Activated naive CD4-positive, alpha-beta T cell treated with anti-CD3 and anti-CD28 coated beads, Interleukin-2, amount 10 ng/mL, durations not matched to agents 7 days and 5 days (primary cell): ENCODE data around the gene NEK1.
"Not testable (repeated sequence)": the region's sequence is repeated elsewhere in the genome, so short reads cannot be mapped to it uniquely, and the experiment has no call there.

Experiments
- CTCF ChIA-PET: fragments of 350-600 bp; sonication (Branson Sonifier 250); formaldehyde crosslinking; loops from one replicate; lab custom pipeline; 2021; ENCODE audit warnings: antibody characterized with exemption; lab: Charles Lee
- DNase-seq: peaks from one replicate; pipeline ENCODE4 v3.0.0-alpha.2; 2020
- H3K27ac Mint-ChIP-seq: one replicate; pipeline ENCODE4 v1.8.0; 2021; ENCODE audit warnings: mild to moderate bottlenecking, moderate library complexity, mixed read lengths
- H3K27me3 Mint-ChIP-seq: one replicate; pipeline ENCODE4 v1.8.0; 2021; ENCODE audit warnings: mild to moderate bottlenecking, mixed read lengths
- H3K36me3 Mint-ChIP-seq: one replicate; pipeline ENCODE4 v1.8.0; 2021; ENCODE audit warnings: mixed read lengths
- H3K4me1 Mint-ChIP-seq: one replicate; pipeline ENCODE4 v1.8.0; 2021; ENCODE audit warnings: mixed read lengths
- H3K4me3 Mint-ChIP-seq: one replicate; pipeline ENCODE4 v1.8.0; 2021; ENCODE audit warnings: mild to moderate bottlenecking, moderate library complexity, mixed read lengths
- H3K9me3 Mint-ChIP-seq: one replicate; pipeline ENCODE4 v1.8.0; 2021; ENCODE audit warnings: mixed read lengths

Gene NEK1

DNA sequence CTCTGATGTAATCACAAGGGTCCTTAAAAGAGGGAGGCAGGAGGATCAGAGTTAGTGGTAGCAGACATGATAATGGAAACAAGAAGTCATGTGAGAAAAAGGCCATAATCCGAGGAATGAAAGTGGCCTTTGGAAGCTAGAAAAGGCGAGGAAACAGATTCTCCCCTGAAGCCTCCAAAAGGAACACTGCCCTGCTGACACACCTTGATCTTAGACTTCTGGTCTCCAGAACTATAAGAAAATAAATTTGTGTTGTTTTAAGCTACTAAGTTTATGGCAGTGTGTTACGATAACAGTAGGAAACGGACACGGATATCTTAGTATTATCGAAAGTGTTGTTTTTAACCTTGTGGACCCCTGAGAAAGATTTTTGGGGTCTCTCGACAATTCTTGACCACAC lies 32.4 kb upstream of the NEK1 start:
- H3K27ac Mint-ChIP-seq: no peak overlapping the region

GRCh38 chr4:169640261-169640870 lies 28.0 kb upstream of the NEK1 start:
- Mint-ChIP-seq H3K27me3 (no peaks in the 10 kb centered on the region), H3K4me1 (peaks cover 2% of the 10 kb centered on the region), H3K36me3 (peaks cover 35% of the 10 kb centered on the region), H3K4me3 (no peak overlapping the region), H3K27ac (no peak overlapping the region), H3K9me3 (no peaks in the 10 kb centered on the region)
- CTCF ChIA-PET: interaction anchor here (1.6 to 1.7 kb wide), 2 partner anchors 11 to 21 kb away, joined by 3 read pairs; no protein-coding TSS in a partner anchor
- no peak for DNase-seq

More for the DNA sequence above, 32.4 kb upstream of the NEK1 start:
- DNase-seq: no peak
- Mint-ChIP-seq H3K27me3 (no peaks in the 10 kb centered on the region), H3K4me3 (no peak overlapping the region), H3K4me1 (no peaks in the 10 kb centered on the region), H3K9me3 (no peaks in the 10 kb centered on the region), H3K36me3 (peaks cover 19% of the 10 kb centered on the region)
- CTCF ChIA-PET: no interaction called here

GRCh38 chr4:169634975-169635374 lies 22.6 kb upstream of the NEK1 start:
- Mint-ChIP-seq H3K4me1 (peaks cover 4% of the 10 kb centered on the region), H3K27ac (no peak overlapping the region), H3K27me3 (no peaks in the 10 kb centered on the region), H3K4me3 (no peak overlapping the region), H3K9me3 (no peaks in the 10 kb centered on the region), H3K36me3 (peaks cover 22% of the 10 kb centered on the region)
- DNase-seq: no peak
- CTCF ChIA-PET: no interaction called here

DNA sequence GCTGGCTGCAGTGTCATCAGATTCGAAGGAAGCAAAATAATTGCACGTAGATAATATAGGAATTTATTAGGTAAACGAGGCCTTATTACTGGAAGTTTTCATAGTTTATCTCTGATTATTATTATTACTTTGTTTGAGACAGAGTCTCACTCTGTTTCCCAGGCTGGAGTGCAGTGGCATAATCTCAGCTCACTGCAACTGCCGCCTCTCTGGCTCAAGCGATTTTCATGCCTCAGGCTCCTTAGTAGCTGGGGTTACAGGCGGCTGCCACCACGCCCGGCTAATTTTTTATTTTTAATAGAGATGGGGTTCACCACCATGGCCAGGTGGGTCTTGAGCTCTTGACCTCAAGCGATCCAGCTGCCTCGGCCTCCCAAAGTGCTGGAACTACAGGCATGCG lies 20.5 kb upstream of the NEK1 start:
- DNase-seq: no peak
- Mint-ChIP-seq H3K9me3 (no peaks in the 10 kb centered on the region), H3K27ac (no peak overlapping the region), H3K27me3 (no peaks in the 10 kb centered on the region), H3K4me3 (no peak overlapping the region), H3K4me1 (peaks cover 8% of the 10 kb centered on the region), H3K36me3 (peaks cover 16% of the 10 kb centered on the region)
- CTCF ChIA-PET: interaction anchor here (0.6 kb wide), 1 partner anchor 288 kb away, joined by 3 read pairs; no protein-coding TSS in a partner anchor

DNA sequence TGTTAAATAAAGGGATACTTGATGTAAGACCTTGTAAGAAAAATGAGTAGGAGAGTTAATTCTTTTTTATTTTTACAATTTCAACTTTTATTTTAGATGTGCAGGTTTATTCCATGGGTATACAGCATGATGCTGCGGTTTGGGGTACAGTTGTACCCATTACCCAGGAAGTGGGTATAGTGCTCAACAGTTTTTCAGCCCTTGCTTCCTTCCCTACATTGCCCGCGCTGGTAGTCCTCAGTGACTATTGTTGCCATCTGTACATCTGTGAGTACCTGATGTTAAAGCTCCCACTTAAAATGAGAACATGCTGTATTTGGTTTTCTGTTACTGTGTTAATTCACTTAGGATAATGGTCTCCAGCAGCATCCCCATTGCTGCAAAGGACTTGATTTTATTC lies 17.7 kb upstream of the NEK1 start:
- H3K36me3 Mint-ChIP-seq: peaks cover 9% of the 10 kb centered on the region
- H3K4me1 Mint-ChIP-seq: peaks cover 13% of the 10 kb centered on the region
- no peak overlapping the region for H3K27ac Mint-ChIP-seq
- CTCF ChIA-PET: interaction anchor here (0.7 kb wide), 1 partner anchor 10 kb away, joined by 3 read pairs; no protein-coding TSS in a partner anchor
- H3K27me3 Mint-ChIP-seq: no peaks in the 10 kb centered on the region
- DNase-seq: no peak
- H3K9me3 Mint-ChIP-seq: no peaks in the 10 kb centered on the region
- no peak overlapping the region for H3K4me3 Mint-ChIP-seq

GRCh38 chr4:169628579-169628978 lies 16.2 kb upstream of the NEK1 start:
- no peak overlapping the region for H3K4me3 Mint-ChIP-seq
- peaks cover 14% of the 10 kb centered on the region for H3K4me1 Mint-ChIP-seq
- no peaks in the 10 kb centered on the region for H3K9me3 Mint-ChIP-seq
- no peaks in the 10 kb centered on the region for H3K27me3 Mint-ChIP-seq
- CTCF ChIA-PET: no interaction called here
- H3K36me3 Mint-ChIP-seq: peaks cover 10% of the 10 kb centered on the region
- DNase-seq: no peak
- no peak overlapping the region for H3K27ac Mint-ChIP-seq

- Mint-ChIP-seq H3K4me3 (no peak overlapping the region), H3K4me1 (peaks cover 25% of the 10 kb centered on the region), H3K36me3 (peaks cover 10% of the 10 kb centered on the region), H3K9me3 (no peaks in the 10 kb centered on the region), H3K27ac (no peak overlapping the region), H3K27me3 (no peaks in the 10 kb centered on the region)
- DNase-seq: no peak
- CTCF ChIA-PET: no interaction called here
Measured at GRCh38 chr4:169627307-169627706, 14.9 kb upstream of the NEK1 start.

GRCh38 chr4:169626331-169627282 lies 14.2 kb upstream of the NEK1 start:
- H3K27me3 Mint-ChIP-seq: no peaks in the 10 kb centered on the region
- no peaks in the 10 kb centered on the region for H3K9me3 Mint-ChIP-seq
- peaks cover 32% of the 10 kb centered on the region for H3K4me1 Mint-ChIP-seq
- DNase-seq: no peak
- H3K4me3 Mint-ChIP-seq: no peak overlapping the region
- H3K36me3 Mint-ChIP-seq: peaks cover 8% of the 10 kb centered on the region
- CTCF ChIA-PET: no interaction called here
- H3K27ac Mint-ChIP-seq: no peak overlapping the region

DNA sequence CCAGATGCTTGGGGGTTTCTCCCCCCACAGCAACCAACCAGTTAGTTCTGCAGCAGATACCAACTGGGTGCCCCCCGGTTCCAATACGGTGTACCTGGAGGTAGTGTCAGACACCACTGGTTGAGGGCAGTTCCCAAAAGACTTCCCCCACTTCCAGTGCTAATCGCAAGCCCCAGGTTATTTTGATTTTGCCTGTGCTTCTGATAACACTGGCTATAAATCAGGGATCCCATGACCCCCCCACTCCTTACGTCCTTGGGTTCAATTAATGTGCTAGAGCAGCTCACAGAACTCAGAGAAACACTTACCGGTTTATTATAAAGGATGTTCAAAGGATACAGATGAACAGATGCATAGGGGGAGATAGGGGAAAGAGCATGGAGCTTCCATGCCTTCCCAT lies 13.5 kb upstream of the NEK1 start:
- Mint-ChIP-seq H3K27me3 (no peaks in the 10 kb centered on the region), H3K27ac (no peak overlapping the region), H3K9me3 (no peaks in the 10 kb centered on the region), H3K4me1 (peaks cover 32% of the 10 kb centered on the region), H3K4me3 (no peak overlapping the region), H3K36me3 (peaks cover 6% of the 10 kb centered on the region)
- CTCF ChIA-PET: no interaction called here
- no peak for DNase-seq

DNA sequence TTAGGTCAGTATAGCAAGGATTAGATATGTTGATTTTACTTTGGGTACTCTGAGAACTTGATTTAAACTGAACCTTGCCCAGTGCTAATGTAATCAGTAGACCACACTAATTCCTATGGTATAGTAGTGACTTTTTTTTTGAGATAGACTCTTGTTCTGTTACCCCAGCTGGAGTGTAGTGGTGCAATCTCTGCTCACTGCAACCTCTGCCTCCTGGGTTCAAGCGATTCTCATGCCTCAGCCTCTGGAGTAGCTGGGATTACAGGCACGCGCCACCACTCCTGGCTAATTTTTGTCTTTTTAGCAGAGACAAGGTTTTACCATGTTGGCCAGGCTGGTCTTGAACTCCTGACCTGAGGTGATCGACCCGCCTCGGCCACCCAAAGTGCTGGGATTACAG lies 11.6 kb upstream of the NEK1 start:
- H3K27ac Mint-ChIP-seq, DNase-seq, H3K27me3 Mint-ChIP-seq, CTCF ChIA-PET, H3K9me3 Mint-ChIP-seq, H3K4me3 Mint-ChIP-seq, H3K36me3 Mint-ChIP-seq: not testable (repeated sequence)
- H3K4me1 Mint-ChIP-seq: peaks cover 33% of the 10 kb centered on the region

DNA sequence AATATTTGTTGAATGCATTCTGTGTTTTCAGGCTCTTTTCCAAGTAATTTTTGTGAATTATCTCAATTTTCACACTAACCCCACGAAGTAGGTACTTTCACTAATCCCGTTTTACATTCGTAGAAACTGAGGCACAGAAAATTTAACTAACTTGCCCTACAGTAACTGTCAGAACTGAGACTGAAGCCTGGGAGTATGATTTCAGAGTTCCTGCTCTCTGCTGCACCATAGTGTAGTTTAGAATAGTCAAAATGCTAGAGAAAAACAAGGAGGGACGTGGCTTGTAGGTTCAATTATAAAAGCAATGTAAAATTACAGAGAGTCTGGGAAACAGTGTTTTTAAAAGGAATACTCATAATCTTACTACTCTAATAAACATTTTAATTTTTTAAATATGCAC lies 10.2 kb upstream of the NEK1 start:
- H3K27ac Mint-ChIP-seq: peak overlapping the region; percentile 99
- CTCF ChIA-PET: no interaction called here
- DNase-seq: no peak

DNA sequence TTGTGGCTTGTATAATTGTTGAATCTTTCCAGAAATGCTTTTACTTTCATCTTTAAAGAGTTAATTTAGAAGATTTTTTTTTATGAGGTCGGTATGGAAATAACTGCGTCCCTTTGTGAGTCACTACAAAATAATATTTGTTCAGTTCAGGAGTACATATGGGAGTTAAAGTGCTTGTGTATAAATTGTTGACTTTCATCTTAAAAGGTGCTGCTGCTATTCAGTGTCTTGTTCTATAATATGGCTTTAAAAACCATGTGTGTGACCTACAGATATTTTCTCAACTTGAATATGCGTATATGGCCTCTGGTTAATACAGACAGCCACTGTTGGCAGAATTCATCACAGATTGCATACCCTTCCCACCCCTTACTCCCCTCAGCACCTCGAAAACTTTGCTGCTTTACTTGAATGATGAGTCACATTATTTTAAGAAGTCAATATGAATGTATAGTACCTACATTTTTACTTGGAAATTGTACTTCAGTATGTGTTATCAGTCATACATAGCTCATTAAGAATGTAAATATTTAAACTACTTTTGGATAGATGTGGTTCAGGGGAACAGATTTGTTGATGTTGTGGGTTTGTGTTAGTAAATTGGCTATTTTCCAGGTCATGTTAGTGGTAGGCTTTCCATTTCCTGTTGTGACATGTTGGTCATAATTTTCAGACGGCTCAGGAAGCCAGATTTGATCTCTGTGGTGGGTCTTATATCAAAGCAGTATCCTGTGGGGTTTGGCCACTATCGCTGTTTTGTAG lies 9.5 kb upstream of the NEK1 start:
- Mint-ChIP-seq H3K4me1 (peaks cover 46% of the 10 kb centered on the region), H3K27ac (peak overlapping the region; percentile 99), H3K9me3 (no peaks in the 10 kb centered on the region), H3K4me3 (peak overlapping the region; percentile 99), H3K27me3 (no peaks in the 10 kb centered on the region), H3K36me3 (peaks cover 7% of the 10 kb centered on the region)
- DNase-seq: peak; percentile 44
- CTCF ChIA-PET: no interaction called here

More for the DNA sequence above, 10.2 kb upstream of the NEK1 start:
- H3K9me3 Mint-ChIP-seq: no peaks in the 10 kb centered on the region
- peaks cover 44% of the 10 kb centered on the region for H3K4me1 Mint-ChIP-seq
- H3K4me3 Mint-ChIP-seq: peak overlapping the region; percentile 99
- H3K36me3 Mint-ChIP-seq: peaks cover 7% of the 10 kb centered on the region
- H3K27me3 Mint-ChIP-seq: no peaks in the 10 kb centered on the region

DNA sequence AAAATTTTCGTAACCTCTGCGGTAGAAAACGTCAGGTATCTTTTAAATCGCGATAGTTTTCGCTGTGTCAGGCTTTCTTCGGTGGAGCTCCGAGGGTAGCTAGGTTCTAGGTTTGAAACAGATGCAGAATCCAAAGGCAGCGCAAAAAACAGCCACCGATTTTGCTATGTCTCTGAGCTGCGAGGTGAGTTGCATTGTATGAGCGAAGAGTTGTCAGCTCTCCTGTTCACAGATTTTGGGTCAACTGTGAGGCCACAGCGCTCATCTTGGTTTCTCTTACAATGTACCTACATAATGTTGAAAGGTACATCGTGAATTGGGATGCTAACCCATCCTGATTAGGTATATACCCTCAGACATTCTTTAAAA lies 8.5 kb upstream of the NEK1 start:
- Mint-ChIP-seq H3K4me1 (peaks cover 51% of the 10 kb centered on the region), H3K27ac (peak overlapping the region; percentile 99), H3K9me3 (no peaks in the 10 kb centered on the region), H3K27me3 (no peaks in the 10 kb centered on the region), H3K4me3 (peak overlapping the region; percentile 99), H3K36me3 (peaks cover 7% of the 10 kb centered on the region)
- peak; percentile 48 for DNase-seq
- CTCF ChIA-PET: interaction anchor here (1.7 kb wide), 1 partner anchor 38 kb away, joined by 4 read pairs; no protein-coding TSS in a partner anchor
